Left hindlimb (tissue), 1 donor: Measurements from ENCODE around the gene QSOX1.

Source experiments
- DNase-seq: peaks from one replicate; pipeline ENCODE4 v3.0.0-alpha.2; 2018

Gene QSOX1

DNA sequence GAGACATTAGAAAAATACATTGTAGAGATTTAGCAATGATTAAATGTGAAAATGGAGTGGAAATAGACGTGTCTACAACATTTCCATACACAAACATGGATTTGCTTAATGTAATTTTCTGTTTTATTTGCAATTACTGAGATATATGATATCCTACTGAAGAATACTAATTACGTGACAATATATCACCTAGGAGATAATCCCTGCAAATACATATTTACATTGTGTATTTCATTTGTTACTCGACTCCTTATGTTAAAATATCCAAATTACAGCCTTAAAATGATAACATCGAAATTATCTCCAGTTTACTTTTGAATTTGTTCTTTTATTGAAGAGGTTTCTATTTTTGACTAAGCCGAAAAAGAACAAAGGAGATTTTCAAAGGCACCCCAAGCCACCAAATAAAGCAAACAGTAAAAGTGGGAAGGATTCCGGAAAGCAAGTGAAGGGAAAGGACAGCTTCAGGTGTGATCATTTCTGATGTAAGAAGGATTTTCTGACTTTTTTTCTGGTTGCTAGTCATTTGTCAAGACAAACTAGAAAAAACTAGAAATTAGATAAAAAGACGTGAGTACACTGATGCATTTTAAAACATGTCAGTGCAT lies 83.3 kb downstream of the QSOX1 start:
- no peak for DNase-seq

DNA sequence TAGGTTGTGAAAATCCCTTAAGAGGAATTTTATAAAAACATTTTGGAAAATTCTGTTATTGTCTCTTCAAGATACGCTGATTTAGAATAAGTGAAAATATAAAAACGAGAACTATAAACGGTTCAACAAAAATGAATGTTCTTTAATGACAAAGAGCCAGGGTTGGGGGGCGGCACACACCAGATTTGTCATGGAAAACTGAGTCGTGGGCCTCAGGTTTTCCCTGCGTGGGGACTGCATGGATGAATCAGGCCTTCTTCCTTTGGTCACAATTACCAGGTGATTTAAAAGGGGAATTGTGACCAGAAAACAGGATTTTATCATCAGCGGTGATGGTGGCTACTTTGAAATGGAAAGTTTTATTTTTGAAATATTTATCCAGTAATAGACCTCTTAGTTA lies 84.0 kb downstream of the QSOX1 start:
- DNase-seq = no peak

DNA sequence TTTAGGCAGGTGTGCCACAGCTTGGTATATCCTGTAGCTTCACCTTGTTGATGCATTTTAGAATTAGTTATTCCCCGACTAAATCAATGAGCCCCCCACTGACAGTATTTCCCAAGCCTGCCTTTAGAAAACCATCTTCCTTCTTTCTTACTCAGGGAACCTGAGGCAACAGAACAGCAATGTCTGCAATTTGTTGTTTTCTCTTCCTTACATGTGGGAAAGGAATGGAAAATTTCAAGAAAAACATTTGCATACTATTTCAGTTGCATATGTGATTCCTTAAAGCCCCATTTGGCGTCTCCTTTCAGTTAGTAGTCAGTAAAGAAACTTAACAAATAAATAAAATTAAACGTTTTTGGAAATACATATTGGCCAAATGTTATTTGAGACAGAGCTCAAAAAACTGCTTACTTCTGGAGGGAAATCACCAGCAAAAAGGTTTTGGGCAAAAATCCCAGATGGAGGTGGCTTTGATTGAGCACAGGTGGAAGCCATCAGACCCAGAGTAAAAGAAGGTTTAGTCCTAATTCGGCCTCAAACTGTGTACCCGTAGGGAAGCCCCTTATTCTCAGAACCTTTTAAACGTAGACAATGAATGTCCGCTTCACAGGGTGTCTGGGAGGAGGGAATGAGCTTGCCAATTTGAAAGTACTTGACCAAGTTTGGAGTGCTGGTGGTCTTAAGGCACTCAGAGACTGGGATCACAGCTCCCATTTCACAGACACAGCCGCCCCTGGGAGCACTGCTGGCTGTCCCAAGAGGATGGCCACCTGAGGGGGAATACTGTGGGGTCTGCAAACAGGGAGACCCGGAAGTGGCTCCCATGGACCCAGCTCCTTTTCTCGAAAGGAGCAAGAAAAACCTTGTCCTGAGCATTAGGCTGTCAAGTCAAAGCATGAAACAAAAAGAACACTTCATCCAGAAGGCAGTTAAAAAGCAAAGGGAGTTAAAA lies 84.8 kb downstream of the QSOX1 start:
- no peak for DNase-seq

DNA sequence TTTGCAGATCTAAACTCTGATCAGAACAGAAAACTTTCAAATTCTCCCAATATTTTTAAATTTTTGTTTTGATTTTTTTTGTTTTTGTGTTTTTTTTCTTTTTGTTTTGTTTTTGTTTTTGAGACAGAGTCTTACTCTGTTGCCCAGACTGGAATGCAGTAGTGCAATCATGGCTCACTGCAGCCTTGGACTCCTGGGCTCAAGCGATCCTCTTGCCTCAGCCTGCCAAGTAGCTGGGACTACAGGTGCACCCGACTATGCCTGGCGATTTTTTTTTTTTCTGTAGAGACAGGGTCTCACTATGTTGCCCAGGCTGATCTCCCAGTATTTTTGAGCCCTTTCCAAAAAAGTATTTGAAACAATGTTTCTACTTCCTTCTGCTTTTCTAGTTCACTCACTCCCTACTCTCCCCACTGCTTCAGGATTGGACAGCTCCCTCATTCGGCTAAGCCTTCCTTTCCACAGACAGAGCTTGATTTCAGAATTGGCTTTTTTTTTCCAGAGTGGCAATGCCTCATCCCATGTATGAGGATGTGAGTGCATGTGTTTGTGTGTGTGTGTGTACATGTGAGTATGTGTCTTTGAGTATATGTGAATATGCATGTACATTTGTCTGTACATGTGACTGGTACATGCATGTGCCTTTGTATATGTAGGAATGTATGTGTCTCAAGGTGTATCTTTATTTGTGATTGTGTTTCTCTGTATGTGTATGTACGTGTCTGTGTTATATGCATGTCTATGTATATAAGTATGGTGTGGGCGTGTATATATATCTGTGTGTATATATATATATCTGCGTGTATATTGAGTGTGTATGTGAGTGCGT lies 87.3 kb downstream of the QSOX1 start:
- DNase-seq = no peak

DNA sequence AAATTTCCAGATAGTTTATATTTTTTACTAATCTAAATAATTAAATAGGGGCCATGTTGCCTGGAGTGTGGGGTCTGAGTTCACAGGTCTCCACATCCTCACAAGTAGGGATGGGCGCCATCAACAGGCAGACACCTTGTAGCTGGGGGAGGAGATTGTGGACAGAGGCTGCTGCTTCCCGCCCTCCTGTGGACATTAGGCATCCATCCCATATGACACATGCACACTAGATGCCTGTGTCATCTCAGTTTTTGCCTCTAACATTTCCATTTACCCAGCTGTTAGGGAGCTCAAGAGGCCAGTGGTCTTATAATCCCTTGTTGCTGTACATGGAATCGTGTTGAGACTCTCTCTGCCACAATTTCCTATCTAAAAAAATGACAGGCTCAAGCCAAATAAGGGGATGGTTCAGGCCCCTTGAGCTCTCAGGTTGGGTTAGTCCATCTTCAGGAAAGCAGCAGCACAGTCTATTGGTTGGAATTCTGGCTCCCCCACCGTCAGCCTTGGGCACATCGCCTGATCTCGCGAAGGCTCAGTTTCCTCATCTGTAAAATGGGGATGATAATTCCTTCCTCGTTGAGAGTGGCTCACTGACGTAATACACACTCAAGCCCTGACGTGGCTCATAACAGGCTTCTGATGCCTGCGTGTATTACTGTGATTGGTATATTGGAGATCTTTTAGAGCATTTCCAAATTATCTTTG lies 89.0 kb downstream of the QSOX1 start:
- no peak for DNase-seq

DNA sequence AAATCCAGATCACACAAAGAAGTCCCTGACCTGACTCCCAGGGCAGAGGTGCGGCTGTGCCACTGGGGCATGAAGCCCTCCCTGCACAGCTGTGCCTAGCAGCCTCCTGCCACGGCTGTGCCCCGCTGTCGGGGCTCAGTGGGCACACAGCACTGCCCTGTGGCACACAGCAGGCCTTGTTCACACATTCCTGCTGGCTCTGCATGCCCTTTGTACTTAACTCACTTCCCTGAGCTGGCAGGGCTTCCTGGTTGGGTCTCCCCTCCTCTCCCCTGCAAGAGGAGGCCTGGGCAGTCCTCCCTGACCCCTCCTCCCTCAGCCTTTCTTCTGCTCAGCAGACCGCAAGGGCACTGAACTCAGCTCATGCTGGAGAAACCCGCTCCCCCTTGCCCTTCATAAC lies 90.2 kb downstream of the QSOX1 start:
- no peak for DNase-seq

DNA sequence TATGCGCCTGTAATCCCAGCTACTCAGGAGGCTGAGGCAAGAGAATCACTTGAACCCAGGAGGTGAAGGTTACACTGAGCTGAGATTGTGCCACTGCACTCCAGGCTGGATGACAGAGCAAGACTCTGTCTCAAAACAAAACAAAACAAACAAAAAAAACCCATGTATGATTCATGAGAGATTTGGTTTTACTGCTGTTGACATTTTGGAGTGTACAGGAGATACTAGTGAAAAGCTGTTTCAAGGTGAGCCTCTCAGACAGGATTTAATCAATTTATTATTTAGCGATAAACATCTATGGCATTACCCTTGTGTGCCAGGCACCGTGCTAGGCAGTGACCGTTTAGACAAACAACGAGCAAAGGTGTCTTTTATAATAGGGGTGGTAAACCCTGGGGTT lies 91.9 kb downstream of the QSOX1 start:
- DNase-seq = no peak

DNA sequence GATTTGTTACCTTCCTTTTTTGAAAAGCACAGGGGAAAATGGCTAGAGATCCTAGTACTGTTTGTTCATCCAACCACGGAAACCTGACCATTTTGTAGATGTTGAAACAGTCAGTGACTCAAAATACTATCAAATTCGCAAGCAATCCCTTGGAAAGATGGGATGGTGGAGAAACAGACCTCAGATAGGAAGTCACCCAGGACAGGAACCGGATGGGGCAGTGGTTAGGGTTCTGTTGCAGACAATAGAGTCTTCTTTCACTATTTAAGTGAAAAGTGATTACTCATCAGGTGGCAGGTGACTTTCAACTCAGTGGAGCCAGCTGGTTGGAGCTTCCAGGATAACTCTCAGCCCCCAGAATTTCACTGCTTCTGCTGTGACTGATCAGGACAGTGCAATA lies 92.4 kb downstream of the QSOX1 start:
- DNase-seq = no peak

DNA sequence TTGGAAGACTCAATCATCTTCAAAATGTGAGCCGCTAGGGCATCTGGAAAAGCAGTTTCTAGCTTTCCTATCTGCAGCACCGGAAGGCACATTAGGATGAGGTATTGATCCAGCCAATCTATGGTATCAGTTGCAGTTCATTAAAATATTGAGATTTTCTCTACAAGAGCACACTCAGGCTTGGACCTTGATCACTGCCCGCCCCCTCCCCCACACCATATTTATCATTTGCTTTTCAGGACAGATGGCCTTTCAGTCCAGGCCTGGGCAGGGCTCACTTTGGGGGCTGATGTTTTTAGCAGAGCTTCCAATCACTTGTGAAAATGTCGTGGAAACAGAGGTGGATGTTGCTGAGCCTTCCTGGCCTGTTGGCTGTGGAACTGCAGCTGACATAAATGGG lies 92.9 kb downstream of the QSOX1 start:
- DNase-seq = no peak

DNA sequence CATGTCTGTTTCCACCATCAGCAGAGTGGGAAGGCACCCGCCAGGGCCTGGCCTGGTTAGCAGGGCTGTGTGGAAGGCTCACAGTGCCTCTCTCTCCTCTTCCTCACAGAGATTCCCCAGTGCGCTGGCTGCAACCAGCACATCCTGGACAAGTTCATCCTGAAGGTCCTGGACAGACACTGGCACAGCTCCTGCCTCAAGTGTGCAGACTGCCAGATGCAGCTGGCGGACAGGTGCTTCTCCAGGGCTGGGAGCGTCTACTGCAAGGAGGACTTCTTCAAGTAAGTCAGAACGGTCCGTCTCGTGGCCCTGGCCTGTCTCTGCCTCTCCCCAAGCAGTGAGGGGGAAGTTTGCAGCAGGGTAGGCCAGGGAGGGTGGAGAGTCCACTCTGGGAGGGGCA lies 93.5 kb downstream of the QSOX1 start:
- no peak for DNase-seq

DNA sequence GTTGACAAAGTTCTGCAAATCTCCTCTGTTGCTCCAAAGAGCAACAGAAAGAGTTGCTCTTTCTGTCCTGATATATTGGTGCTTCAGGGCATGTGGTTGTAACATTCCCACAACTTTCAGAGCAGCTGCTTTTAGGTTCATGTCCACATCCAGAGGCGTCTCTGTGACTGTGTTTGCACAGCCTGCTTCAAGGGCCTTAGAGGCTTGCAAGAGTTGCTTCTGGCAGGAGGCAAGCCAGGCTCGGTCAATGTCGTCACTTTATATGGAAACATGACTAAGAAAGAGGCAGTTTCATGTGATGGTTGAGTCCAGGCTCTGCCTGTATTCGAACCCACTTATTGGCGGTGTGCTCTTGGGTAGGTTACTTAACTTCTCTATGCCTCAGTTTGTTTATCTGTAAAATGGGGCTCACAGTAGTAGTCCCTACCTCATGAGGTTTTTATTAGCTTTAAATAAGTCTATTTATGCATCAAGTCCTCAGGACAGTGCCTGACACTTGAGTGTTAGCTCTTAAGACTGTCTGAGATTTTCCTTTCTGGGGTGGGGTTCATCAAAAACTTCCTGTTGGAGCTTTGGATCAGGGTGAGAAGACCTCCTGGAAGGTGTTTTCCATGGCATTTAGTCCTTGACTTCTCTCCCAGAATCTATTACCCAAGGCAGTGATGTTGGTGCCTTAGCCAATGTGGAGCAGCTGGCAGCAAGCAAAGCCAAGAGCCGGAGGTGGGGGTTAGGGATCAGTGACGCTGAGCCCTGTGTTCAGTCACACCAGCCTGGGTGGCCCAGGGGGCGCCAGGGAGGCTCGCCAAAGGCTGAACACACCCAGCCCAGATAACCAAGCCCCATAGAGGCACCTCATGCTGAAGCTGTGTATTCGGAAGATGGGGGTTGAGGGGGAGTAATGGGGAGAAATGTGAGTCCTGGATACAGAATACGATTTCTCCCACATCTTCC lies 94.3 kb downstream of the QSOX1 start:
- DNase-seq = no peak

DNA sequence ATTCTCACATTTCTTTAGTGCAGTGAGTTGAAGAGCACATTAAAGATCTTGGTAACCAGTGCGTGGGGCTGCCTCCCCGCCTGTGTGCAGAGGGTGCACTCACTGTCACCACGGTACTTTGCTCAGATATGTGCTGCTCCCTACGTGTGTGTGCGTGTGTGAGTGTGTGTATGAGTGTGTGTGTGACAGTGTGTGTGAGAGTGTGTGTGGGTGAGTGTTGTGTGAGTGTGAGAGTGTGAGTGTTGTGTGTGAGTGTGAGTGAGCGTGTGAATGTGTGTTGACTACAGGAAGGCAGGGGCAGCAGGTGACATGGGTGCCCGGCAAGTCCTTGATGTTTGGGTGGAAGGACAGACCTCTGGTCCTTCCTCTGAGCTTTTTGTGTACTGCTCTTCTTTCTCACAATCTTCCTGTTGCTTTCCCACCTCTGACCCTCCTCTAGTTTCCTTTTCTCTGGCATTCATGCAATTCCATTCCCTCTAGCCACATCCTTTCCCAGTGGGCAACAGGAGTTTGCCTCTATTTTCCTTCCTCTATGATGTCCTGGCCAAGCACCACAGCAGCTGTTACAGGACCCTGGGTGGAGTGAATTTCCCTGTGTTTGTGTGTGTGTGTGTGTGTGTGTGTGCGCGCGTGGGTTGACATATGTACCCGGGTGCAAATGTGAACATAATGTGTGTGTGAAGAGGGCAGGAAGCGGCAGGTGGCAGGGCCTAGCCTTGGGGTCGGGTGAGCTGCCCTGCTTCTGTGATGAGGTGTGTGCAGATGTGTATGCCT lies 95.2 kb downstream of the QSOX1 start:
- DNase-seq = no peak

DNA sequence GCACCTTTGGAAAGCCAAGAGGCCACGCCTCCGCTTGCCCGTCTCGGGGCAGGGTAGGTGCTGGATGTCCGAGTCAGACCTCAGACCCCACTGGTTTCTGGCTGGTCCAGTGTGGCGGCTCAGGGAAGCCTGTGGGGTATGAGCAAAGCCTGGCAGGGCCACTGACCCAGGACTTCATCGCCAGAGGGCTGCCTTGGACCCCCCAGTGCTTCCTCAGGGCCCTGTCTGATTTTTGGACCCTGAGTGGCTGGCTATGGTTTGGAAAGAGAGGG lies 95.8 kb downstream of the QSOX1 start:
- DNase-seq = no peak

DNA sequence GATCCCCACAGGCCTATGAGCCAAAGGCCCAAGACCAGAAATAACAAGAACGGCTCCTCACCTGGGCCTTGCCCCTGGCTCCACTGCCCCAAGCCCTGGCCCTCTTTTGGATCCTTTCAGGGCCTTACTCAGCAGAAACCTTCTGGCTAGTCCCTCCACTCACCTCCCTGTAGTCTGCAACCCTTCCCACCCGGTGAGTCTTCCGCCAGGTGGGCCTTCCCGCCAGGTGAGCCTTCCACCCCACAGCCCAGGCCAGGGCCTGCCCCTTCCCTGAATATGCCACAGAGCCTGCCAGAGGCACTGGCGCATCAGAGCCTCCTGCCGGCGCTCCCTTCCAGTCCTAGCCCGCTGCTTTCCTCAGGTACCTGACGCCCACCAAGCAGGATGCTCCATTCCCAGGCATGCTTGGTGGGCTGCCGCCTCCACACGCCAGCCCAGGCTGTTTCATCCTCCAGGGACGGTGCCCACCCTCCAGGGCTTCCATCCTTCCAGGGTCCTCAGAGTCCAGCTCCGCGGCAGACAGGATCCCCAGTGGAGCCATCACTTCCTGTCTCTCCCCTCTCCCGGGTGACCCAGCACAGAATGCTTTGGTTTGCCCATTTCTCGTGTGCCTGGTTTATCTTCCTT lies 96.3 kb downstream of the QSOX1 start:
- DNase-seq = no peak

DNA sequence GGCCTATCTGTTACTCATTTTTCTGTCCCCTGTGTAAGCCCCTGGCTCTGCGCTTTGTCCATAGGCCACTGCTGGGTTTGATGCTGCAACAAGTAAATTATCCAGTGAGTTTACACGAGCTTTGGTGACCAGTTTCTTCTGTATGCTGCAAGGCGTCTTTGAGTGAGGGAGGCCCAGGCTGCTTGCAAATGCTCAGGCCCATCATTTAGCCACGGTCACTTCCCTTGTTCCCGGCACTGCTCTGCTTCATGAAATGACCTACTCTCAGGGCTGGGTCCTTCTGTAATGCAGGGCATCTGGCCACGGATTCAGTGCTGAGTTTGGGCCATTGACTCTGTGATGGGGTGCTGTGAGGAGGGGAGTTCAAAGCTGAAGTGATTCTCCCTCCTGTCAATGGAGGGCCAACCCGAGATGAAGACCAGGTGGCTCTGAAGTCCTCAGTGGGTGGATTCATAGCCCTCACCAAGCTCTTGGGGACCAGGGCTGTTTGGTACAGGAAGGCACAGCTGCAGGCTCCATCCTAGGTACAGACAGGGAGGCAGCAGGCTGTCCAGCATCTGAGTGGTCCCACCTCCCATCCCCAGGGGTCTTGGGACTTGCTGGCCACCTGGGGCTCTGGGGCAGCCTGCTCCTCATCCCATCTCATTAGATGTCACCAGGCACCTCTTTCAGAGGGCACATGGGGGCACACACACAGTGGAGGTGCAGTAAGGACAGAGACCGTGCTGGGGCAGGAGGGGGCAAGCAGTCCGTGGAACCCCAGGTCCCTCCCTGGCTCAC lies 97.0 kb downstream of the QSOX1 start:
- DNase-seq = no peak

DNA sequence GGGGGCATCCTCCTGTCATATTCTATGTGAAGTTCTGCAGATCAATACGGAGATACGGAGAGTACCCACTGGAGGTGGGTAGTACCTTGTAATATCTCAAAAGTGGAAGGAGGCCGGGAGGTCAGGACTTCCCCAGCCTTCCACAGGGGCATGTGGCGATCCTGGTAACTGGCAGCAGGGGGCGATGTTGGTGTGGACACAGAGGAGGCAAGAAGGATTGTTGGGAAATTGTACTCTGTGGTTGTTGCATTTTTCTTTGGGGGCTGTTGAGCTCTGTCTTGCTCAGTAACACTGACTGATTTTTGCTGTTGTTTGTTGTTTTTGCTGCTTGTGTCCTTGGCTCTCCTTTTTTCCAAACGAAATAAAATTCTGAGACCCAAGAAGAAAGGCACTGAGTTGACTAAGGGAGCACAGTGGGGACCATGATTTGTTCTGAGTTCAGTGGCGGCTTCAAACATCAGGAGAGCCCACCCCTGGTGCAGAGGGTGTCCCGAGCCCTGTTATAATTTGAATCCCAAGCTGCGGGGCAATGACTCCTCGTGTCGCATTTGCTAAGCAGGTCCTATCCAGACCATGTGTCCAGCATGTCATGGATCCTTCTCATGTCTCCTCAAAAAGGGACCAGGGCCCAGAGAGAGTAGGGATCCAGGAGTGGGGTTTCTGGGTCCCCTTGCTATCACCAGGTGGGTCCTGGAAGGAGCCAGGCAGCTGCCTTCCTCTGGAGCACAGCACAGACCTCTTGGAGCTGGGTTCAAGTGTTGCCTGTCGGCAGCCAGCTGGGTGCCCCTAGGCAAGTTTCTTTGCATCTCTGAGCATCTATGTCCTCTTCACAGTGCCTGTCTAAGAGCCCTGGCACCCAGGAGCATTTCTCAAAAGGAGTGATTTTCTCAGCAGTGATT lies 98.2 kb downstream of the QSOX1 start:
- DNase-seq = no peak
